Measurements from ENCODE around the gene ASTL.

The ASTL gene

GRCh38 chr2:96083064-96083939, 55.0 kb downstream of the ASTL start:
- peaks cover 6 to 36% (median 23%) of the 10 kb centered on the region in 5 donors for H3K4me1 ChIP-seq (ENCODE audit: control insufficient read depth in 5 of 5, insufficient read depth in 5 of 5, low read length in 5 of 5)
- no peak overlapping the region for H3K9ac ChIP-seq (ENCODE audit: low read length in 5 of 5)
- no peaks in the 10 kb centered on the region for H3K36me3 ChIP-seq (ENCODE audit: control insufficient read depth in 5 of 5, insufficient read depth in 5 of 5, low read length in 5 of 5)
- H3K27me3 ChIP-seq (ENCODE audit: control insufficient read depth in 5 of 5, insufficient read depth in 4 of 5, low read length in 5 of 5), result peaks cover 0 to 4% (median 0%) of the 10 kb centered on the region in 5 donors
- no peak overlapping the region for H3K27ac ChIP-seq (ENCODE audit: low read depth, low read length)
- H3K4me3 ChIP-seq (ENCODE audit: low read depth in 1 of 5, low read length in 5 of 5), result no peak overlapping the region
- H3K9me3 ChIP-seq (ENCODE audit: control insufficient read depth in 5 of 5, low read length in 5 of 5), result no peaks in the 10 kb centered on the region

GRCh38 chr2:96082211-96083063, 55.9 kb downstream of the ASTL start:
- Histone ChIP-seq H3K4me3 (ENCODE audit: low read depth in 1 of 5, low read length in 5 of 5) (no peak overlapping the region), H3K36me3 (ENCODE audit: control insufficient read depth in 5 of 5, insufficient read depth in 5 of 5, low read length in 5 of 5) (no peaks in the 10 kb centered on the region), H3K27ac (ENCODE audit: low read depth, low read length) (no peak overlapping the region), H3K27me3 (ENCODE audit: control insufficient read depth in 5 of 5, insufficient read depth in 4 of 5, low read length in 5 of 5) (peaks cover 0 to 4% (median 0%) of the 10 kb centered on the region in 5 donors), H3K9ac (ENCODE audit: low read length in 5 of 5) (no peak overlapping the region), H3K9me3 (ENCODE audit: control insufficient read depth in 5 of 5, low read length in 5 of 5) (no peaks in the 10 kb centered on the region), H3K4me1 (ENCODE audit: control insufficient read depth in 5 of 5, insufficient read depth in 5 of 5, low read length in 5 of 5) (peaks cover 6 to 36% (median 23%) of the 10 kb centered on the region in 5 donors)

- H3K36me3 ChIP-seq (ENCODE audit: control insufficient read depth in 5 of 5, insufficient read depth in 5 of 5, low read length in 5 of 5), result no peaks in the 10 kb centered on the region
- H3K4me3 ChIP-seq (ENCODE audit: low read depth in 1 of 5, low read length in 5 of 5), result no peak overlapping the region
- peaks cover 0 to 4% (median 0%) of the 10 kb centered on the region in 5 donors for H3K27me3 ChIP-seq (ENCODE audit: control insufficient read depth in 5 of 5, insufficient read depth in 4 of 5, low read length in 5 of 5)
- peaks cover 0 to 3% (median 0%) of the 10 kb centered on the region in 5 donors for H3K9me3 ChIP-seq (ENCODE audit: control insufficient read depth in 5 of 5, low read length in 5 of 5)
- no peak overlapping the region for H3K9ac ChIP-seq (ENCODE audit: low read length in 5 of 5)
- peaks cover 6 to 36% (median 23%) of the 10 kb centered on the region in 5 donors for H3K4me1 ChIP-seq (ENCODE audit: control insufficient read depth in 5 of 5, insufficient read depth in 5 of 5, low read length in 5 of 5)
- H3K27ac ChIP-seq (ENCODE audit: low read depth, low read length), result no peak overlapping the region
These were observed 57.3 kb downstream of the ASTL start for GRCh38 chr2:96081042-96081441.

GRCh38 chr2:96075199-96075771, 63.0 kb downstream of the ASTL start:
- H3K9me3 ChIP-seq (ENCODE audit: control insufficient read depth in 5 of 5, low read length in 5 of 5), result peaks cover 0 to 8% (median 0%) of the 10 kb centered on the region in 5 donors
- no peak overlapping the region for H3K9ac ChIP-seq (ENCODE audit: low read length in 5 of 5)
- no peak overlapping the region for H3K27ac ChIP-seq (ENCODE audit: low read depth, low read length)
- H3K4me1 ChIP-seq (ENCODE audit: control insufficient read depth in 5 of 5, insufficient read depth in 5 of 5, low read length in 5 of 5), result no peaks in the 10 kb centered on the region
- peaks cover 0 to 4% (median 0%) of the 10 kb centered on the region in 5 donors for H3K27me3 ChIP-seq (ENCODE audit: control insufficient read depth in 5 of 5, insufficient read depth in 4 of 5, low read length in 5 of 5)
- H3K36me3 ChIP-seq (ENCODE audit: control insufficient read depth in 5 of 5, insufficient read depth in 5 of 5, low read length in 5 of 5), result no peaks in the 10 kb centered on the region
- no peak overlapping the region for H3K4me3 ChIP-seq (ENCODE audit: low read depth in 1 of 5, low read length in 5 of 5)

- H3K4me1 ChIP-seq (ENCODE audit: control insufficient read depth in 5 of 5, insufficient read depth in 5 of 5, low read length in 5 of 5), result no peaks in the 10 kb centered on the region
- peaks cover 0 to 4% (median 0%) of the 10 kb centered on the region in 5 donors for H3K27me3 ChIP-seq (ENCODE audit: control insufficient read depth in 5 of 5, insufficient read depth in 4 of 5, low read length in 5 of 5)
These were observed 64.1 kb downstream of the ASTL start for GRCh38 chr2:96074156-96074555.

GRCh38 chr2:96073170-96073775, 65.0 kb downstream of the ASTL start:
- Histone ChIP-seq H3K4me1 (ENCODE audit: control insufficient read depth in 5 of 5, insufficient read depth in 5 of 5, low read length in 5 of 5) (no peaks in the 10 kb centered on the region), H3K4me3 (ENCODE audit: low read depth in 1 of 5, low read length in 5 of 5) (no peak overlapping the region), H3K27me3 (ENCODE audit: control insufficient read depth in 5 of 5, insufficient read depth in 4 of 5, low read length in 5 of 5) (peaks cover 0 to 4% (median 0%) of the 10 kb centered on the region in 5 donors), H3K9me3 (ENCODE audit: control insufficient read depth in 5 of 5, low read length in 5 of 5) (peaks cover 0 to 8% (median 0%) of the 10 kb centered on the region in 5 donors), H3K36me3 (ENCODE audit: control insufficient read depth in 5 of 5, insufficient read depth in 5 of 5, low read length in 5 of 5) (no peaks in the 10 kb centered on the region), H3K9ac (ENCODE audit: low read length in 5 of 5) (no peak overlapping the region), H3K27ac (ENCODE audit: low read depth, low read length) (no peak overlapping the region)

More at GRCh38 chr2:96074156-96074555, 64.1 kb downstream of the ASTL start:
- Histone ChIP-seq H3K36me3 (ENCODE audit: control insufficient read depth in 5 of 5, insufficient read depth in 5 of 5, low read length in 5 of 5) (no peaks in the 10 kb centered on the region), H3K27ac (ENCODE audit: low read depth, low read length) (no peak overlapping the region), H3K9ac (ENCODE audit: low read length in 5 of 5) (no peak overlapping the region), H3K9me3 (ENCODE audit: control insufficient read depth in 5 of 5, low read length in 5 of 5) (peaks cover 0 to 8% (median 0%) of the 10 kb centered on the region in 5 donors), H3K4me3 (ENCODE audit: low read depth in 1 of 5, low read length in 5 of 5) (no peak overlapping the region)

All from subcutaneous abdominal adipose tissue (tissue), 5 donors.